SK-N-SH treated with all-trans-retinoic acid at 6 μM for 48 hours (cell line): ENCODE measurements around the gene CGNL1.

Source experiments
- ATAC-seq: fragments of 200-7000 bp; cut with Tn5 transposase; 3 replicates; pipeline ENCODE4 v1.9.1; 2020; ENCODE audit warnings: mild to moderate bottlenecking, moderate library complexity
- BACH2 ChIP-seq: fragments of 250-450 bp; sonication (Bioruptor Pico); IDR thresholded peaks from 2 replicates; pipeline ENCODE4 v1.9.0; 2021; ENCODE audit warnings: mild to moderate bottlenecking, borderline replicate concordance
- CSDC2 ChIP-seq: fragments of 250-450 bp; sonication (Bioruptor Pico); IDR thresholded peaks from 2 replicates; pipeline ENCODE4 v1.5.0; 2020; ENCODE audit warnings: mild to moderate bottlenecking, moderate library complexity
- CSRNP3 ChIP-seq: fragments of 250-450 bp; sonication (Bioruptor Pico); IDR thresholded peaks from 2 replicates; pipeline ENCODE4 v1.5.1; 2021; ENCODE audit warnings: mild to moderate bottlenecking, moderate library complexity
- ESRRG ChIP-seq: fragments of 250-450 bp; sonication (Bioruptor Pico); IDR thresholded peaks from 2 replicates; pipeline ENCODE4 v1.6.1; 2021; ENCODE audit warnings: mild to moderate bottlenecking
- GLIS3 ChIP-seq: fragments of 250-450 bp; sonication (Bioruptor Pico); IDR thresholded peaks from 2 replicates; pipeline ENCODE4 v1.5.0; 2020; ENCODE audit warnings: mild to moderate bottlenecking, moderate library complexity
- OSR1 ChIP-seq: fragments of 250-450 bp; sonication (Bioruptor Pico); IDR thresholded peaks from 2 replicates; pipeline ENCODE4 v1.8.0; 2022; ENCODE audit warnings: moderate library complexity, mild to moderate bottlenecking, inconsistent platforms
- PPARA ChIP-seq: fragments of 250-450 bp; sonication (Bioruptor Pico); IDR thresholded peaks from 2 replicates; pipeline ENCODE4 v1.5.0; 2020; ENCODE audit warnings: mild to moderate bottlenecking, borderline replicate concordance
- RARB ChIP-seq: fragments of 250-450 bp; sonication (Bioruptor Pico); IDR thresholded peaks from 2 replicates; pipeline ENCODE4 v1.8.0; 2021; ENCODE audit warnings: mild to moderate bottlenecking, moderate library complexity
- TCF4 ChIP-seq: fragments of 250-450 bp; sonication (Bioruptor Pico); IDR thresholded peaks from 2 replicates; pipeline ENCODE4 v1.8.0; 2021; ENCODE audit warnings: mild to moderate bottlenecking, moderate library complexity, borderline replicate concordance
- TOX ChIP-seq: fragments of 250-450 bp; sonication (Bioruptor Pico); IDR thresholded peaks from 2 replicates; pipeline ENCODE4 v1.8.0; 2021; ENCODE audit warnings: mild to moderate bottlenecking, moderate library complexity, borderline replicate concordance
- TSHZ2 ChIP-seq: fragments of 250-450 bp; sonication (Bioruptor Pico); IDR thresholded peaks from 2 replicates; pipeline ENCODE4 v1.5.0; 2020; ENCODE audit warnings: mild to moderate bottlenecking, moderate library complexity
- ZC3H10 ChIP-seq: fragments of 250-450 bp; sonication (Bioruptor Pico); IDR thresholded peaks from 2 replicates; pipeline ENCODE4 v1.5.1; 2021; ENCODE audit warnings: mild to moderate bottlenecking, moderate library complexity
- ZFP3 ChIP-seq: fragments of 250-450 bp; sonication (Bioruptor Pico); IDR thresholded peaks from 2 replicates; pipeline ENCODE4 v1.5.0; 2020; ENCODE audit warnings: mild to moderate bottlenecking, moderate library complexity
- ZFP30 ChIP-seq: fragments of 450-650 bp; formaldehyde crosslinking; IDR thresholded peaks from 2 replicates; pipeline ENCODE4 v1.5.0; 2022; ENCODE audit warnings: mild to moderate bottlenecking, moderate library complexity
- ZNF565 ChIP-seq: fragments of 450-650 bp; formaldehyde crosslinking; conservative IDR thresholded peaks from 2 replicates; pipeline ENCODE4 v1.5.0; 2020; ENCODE audit warnings: low read depth, mild to moderate bottlenecking, moderate library complexity
- TF ChIP-seq, protein P1 (sequence below): fragments of 250-450 bp; sonication (Bioruptor Pico); IDR thresholded peaks from 2 replicates; pipeline ENCODE4 v1.8.0; 2021; ENCODE audit warnings: low read depth, mild to moderate bottlenecking, moderate library complexity, borderline replicate concordance
- TF ChIP-seq, protein P2 (sequence below): fragments of 250-450 bp; sonication (Bioruptor Pico); IDR thresholded peaks from 2 replicates; pipeline ENCODE4 v1.8.0; 2020; ENCODE audit warnings: mild to moderate bottlenecking, moderate library complexity, borderline replicate concordance
- TF ChIP-seq, protein P3 (sequence below): fragments of 250-450 bp; sonication (Bioruptor Pico); IDR thresholded peaks from 2 replicates; pipeline ENCODE4 v1.5.1; 2020; ENCODE audit warnings: low read depth, mild to moderate bottlenecking, moderate library complexity

CGNL1 gene

DNA sequence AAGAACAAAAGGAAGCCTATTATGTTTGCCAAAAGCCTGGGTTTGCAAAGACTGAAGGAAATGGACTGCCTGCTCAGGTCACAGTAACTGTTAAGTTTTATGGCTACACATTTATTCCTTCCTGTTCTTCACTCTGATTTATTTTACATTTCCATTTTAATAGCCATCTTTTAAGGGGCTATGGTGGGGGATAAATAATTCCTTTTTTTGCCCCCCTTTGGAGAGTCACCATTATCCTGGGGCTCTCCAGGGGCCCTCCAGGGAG, 161.9 kb downstream of the CGNL1 start:
- ATAC-seq: no peak
- TF ChIP-seq TCF4 (CRISPR knock-in tag): no peak
- TF ChIP-seq, all 23 proteins: peak for 0

GRCh38 chr15:57538821-57539220, 162.5 kb downstream of the CGNL1 start:
- TF ChIP-seq OSR1 (CRISPR knock-in tag) (no peak), GLIS3 (no peak), ZC3H10 (CRISPR knock-in tag) (no peak), CSRNP3 (no peak), ZNF565 (CRISPR knock-in tag) (no peak)
- TF ChIP-seq, protein P1, sequence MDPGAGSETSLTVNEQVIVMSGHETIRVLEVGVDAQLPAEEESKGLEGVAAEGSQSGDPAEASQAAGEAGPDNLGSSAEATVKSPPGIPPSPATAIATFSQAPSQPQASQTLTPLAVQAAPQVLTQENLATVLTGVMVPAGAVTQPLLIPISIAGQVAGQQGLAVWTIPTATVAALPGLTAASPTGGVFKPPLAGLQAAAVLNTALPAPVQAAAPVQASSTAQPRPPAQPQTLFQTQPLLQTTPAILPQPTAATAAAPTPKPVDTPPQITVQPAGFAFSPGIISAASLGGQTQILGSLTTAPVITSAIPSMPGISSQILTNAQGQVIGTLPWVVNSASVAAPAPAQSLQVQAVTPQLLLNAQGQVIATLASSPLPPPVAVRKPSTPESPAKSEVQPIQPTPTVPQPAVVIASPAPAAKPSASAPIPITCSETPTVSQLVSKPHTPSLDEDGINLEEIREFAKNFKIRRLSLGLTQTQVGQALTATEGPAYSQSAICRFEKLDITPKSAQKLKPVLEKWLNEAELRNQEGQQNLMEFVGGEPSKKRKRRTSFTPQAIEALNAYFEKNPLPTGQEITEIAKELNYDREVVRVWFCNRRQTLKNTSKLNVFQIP (CRISPR knock-in tag): no peak
- no peak for ATAC-seq

- ATAC-seq: no peak
Measured at GRCh38 chr15:57540211-57540610, 163.9 kb downstream of the CGNL1 start.

More at GRCh38 chr15:57540211-57540610, 163.9 kb downstream of the CGNL1 start:
- TF ChIP-seq, protein P2, sequence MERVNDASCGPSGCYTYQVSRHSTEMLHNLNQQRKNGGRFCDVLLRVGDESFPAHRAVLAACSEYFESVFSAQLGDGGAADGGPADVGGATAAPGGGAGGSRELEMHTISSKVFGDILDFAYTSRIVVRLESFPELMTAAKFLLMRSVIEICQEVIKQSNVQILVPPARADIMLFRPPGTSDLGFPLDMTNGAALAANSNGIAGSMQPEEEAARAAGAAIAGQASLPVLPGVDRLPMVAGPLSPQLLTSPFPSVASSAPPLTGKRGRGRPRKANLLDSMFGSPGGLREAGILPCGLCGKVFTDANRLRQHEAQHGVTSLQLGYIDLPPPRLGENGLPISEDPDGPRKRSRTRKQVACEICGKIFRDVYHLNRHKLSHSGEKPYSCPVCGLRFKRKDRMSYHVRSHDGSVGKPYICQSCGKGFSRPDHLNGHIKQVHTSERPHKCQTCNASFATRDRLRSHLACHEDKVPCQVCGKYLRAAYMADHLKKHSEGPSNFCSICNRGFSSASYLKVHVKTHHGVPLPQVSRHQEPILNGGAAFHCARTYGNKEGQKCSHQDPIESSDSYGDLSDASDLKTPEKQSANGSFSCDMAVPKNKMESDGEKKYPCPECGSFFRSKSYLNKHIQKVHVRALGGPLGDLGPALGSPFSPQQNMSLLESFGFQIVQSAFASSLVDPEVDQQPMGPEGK: no peak
- TF ChIP-seq BACH2 (CRISPR knock-in tag) (no peak), RARB (CRISPR knock-in tag) (no peak), ZFP3 (no peak), ZFP30 (no peak), CSDC2 (CRISPR knock-in tag) (no peak), PPARA (no peak), TOX (CRISPR knock-in tag) (no peak), ZC3H10 (CRISPR knock-in tag) (no peak), TCF4 (CRISPR knock-in tag) (no peak), ESRRG (no peak), CSRNP3 (no peak), TSHZ2 (CRISPR knock-in tag) (no peak)
- TF ChIP-seq, protein P3, sequence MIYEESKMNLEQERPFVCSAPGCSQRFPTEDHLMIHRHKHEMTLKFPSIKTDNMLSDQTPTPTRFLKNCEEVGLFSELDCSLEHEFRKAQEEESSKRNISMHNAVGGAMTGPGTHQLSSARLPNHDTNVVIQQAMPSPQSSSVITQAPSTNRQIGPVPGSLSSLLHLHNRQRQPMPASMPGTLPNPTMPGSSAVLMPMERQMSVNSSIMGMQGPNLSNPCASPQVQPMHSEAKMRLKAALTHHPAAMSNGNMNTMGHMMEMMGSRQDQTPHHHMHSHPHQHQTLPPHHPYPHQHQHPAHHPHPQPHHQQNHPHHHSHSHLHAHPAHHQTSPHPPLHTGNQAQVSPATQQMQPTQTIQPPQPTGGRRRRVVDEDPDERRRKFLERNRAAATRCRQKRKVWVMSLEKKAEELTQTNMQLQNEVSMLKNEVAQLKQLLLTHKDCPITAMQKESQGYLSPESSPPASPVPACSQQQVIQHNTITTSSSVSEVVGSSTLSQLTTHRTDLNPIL: no peak
